NCI-H460 (cell line): ENCODE measurements around the gene CEP41. TPM values are rescaled to one million over a fixed set of nuclear protein-coding genes. Genes with fewer than 3 reads are reported as not detected.
"Not testable (repeated sequence)": the region's sequence is repeated elsewhere in the genome, so short reads cannot be mapped to it uniquely, and the experiment has no call there.

ENCODE experiments used
- DNase-seq: peaks from one replicate; pipeline ENCODE4 v3.0.0-alpha.2; 2016; ENCODE audit warnings: low read depth; ENCODE audit errors: extremely low read depth
- total RNA-seq: library from RNA; depleted of rRNA; stranded (reverse); fragments of >200 nt; shearing (Covaris generic); gene quantifications from 2 replicates; pipeline ENCODE4 v1.2.3, GENCODE V29; 2014

The CEP41 gene
- total RNA-seq, 1 experiment from 2014 or later, result 22.4 TPM

DNA sequence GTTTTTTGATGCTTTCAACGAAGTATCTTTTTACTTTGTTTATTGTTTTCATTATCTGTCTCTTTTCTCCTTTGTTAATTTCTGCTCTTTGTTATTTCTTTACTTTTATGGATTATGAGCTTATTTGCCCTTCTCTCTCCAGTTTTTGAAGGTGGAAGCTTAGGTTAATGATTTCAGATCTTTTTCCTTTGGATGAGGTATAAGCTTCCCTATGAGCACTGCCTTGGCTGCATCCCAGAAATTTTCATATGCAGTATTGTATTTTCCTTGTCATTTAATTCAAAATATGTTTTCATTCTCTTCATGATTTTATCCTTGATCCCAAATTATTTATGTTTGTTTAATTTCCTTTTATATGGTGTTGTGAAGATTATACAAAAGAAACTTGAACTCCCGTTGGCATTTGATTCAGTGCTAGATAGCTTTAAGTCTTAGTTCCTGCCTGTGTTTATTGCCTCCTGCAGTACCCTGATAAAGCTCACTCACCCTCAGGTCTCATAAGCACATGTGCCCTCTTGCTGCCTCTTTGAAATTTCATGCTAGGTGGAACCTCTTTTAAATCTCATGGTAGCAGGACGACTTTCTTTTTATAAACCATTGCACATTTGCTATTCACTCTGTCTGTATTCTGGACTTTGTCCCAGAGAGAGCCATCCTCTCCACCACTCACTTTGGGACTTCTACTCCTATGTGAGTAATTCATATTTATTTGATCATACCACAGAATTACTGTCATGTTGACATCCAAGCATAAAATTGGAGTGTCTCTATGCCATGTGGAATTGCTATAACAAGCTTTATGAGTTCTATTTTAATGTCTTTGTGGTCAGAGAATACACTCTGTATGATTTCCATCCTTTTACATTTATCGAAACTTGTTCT, 23.0 kb upstream of the CEP41 start:
- no peak for DNase-seq

DNA sequence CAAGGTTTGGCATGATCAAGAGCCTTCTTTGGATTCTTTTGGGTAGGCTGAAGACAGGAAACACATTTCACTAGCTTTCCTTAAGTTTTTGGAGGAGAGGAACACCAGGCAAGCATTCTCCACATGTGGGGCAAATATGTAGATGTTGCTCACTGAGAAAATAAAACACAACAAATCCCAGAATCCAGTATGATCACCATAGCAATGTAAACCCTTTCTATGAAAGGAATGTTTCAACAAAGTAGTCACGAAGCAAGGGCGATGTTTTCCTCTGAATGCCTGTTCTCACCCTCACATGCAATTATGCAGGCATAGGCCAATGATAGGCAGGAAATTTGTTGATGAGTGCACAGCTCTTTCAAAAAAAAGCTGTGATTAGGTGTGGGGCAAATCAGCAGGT, 20.5 kb upstream of the CEP41 start:
- no peak for DNase-seq

DNA sequence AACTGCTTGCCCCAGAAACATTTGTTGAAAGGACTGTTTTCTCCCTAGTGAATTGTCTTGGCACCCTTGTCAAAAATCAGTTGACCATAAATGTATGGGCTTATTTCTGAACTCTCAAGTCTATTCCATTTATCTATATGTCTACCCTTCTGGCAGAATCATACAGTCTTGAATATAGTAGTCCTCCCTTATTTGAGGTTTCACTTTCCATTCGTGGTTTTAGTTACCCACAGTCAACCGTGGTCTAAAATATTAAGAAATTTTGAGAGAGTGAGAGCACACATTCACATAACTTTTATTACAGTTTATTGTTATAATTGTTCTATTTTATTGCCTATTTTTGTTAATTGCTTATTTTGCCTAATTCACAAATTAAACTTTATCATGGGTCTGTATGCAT, 17.4 kb upstream of the CEP41 start:
- DNase-seq, result no peak

DNA sequence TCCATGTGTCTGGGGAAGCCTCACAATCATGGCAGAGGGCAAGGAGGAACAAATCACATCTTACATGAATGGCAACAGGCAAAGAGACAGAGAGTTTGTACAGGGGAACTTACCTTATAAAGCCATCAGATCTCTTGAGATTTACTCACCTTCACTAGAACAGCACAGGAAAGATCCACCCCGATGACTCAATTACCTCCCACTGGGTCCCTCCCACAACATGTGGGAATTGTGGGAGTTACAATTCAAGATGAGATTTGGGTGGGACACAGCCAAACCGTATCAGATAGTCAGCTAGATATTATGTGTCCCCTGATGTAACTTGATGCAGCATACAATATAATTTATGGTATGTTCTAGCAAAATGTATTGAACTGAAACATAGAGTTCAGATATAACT, 14.1 kb upstream of the CEP41 start:
- no peak for DNase-seq

DNA sequence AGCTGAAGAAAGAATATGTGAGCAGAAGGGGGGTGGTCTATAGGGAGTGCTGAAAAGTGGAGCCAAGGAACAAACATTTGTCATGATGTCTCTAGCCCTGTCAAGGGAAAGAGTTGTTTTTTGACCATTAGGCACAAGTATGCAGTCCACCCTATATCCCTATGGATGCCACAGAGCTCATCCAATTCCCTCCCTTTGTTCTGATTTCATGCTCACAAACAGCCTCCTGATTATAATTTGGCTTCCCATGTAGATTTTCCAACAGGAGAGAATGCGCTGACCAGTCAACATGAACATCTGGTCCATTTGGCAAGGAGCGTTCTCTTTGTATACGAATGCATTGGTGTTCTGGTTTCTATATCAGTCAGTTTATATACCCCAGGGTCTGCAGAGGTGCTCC, 12.1 kb upstream of the CEP41 start:
- no peak for DNase-seq

DNA sequence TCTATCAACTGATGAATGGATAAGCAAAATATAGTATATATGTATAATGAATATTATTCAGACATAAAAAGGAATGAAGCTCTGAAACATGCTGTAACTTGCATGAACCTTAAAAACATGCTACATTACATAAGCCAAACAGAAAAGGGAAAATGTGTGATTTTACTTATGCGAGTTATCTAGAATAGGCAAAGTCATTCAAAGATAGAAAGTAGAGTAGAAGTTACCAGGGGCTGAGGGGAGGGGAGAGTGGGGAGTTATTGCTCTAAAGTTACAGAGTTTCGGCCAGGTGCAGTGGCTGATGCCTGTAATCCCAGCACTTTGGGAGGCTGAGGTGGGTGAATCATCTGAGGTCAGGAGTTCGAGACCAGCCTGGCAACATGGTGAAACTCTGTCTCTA, 10.5 kb upstream of the CEP41 start:
- not testable (repeated sequence) for DNase-seq

DNA sequence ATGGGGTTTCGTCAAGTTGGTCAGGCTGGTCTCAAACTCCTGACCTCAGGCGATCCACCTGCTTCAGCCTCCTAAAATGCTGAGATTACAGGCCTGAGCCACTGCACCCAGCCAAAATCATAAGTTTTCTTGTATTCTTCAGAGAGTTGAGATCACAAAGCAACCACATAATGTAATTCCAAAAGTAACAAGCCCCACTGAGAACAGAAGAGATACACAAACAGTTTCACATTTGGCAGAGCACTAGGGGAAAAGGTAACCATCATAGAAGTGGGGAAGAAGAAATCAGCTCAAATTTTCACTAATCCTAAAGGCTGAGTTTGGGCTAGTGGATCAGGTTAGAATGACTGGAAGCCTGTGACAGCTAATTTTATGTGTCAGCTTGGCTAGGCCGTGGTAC, 5.4 kb upstream of the CEP41 start:
- no peak for DNase-seq

DNA sequence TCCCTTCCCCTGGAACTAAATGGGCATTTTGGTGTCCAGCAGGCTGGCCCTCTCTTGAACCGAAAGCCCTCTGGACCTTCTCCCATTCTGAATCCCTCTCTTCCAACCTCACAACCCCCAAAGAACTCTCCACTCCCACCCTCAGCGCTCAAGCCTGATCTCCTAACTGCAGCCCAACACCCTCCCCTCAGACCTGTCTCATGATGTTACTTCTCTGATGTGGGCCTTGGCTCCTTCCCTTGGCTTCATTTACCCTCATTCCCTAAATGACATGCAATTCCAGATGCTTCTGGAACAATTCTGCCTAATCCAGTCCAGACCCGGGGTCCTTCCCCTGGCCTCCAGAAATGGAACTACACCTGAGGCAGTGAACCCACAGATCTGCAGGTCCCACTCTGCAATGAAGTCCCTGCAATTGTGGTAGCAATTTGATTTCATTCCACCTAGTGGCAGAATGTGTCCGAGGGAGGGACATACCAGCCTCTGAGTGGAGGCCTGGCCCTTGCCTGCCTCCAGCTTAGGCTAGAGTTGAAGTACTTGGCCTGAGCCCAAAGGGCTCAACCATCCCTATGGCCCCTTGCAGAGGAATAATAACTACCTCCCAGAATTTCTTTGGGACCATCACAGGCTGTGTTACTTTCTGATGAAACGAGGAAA, 4.1 kb upstream of the CEP41 start:
- no peak for DNase-seq

DNA sequence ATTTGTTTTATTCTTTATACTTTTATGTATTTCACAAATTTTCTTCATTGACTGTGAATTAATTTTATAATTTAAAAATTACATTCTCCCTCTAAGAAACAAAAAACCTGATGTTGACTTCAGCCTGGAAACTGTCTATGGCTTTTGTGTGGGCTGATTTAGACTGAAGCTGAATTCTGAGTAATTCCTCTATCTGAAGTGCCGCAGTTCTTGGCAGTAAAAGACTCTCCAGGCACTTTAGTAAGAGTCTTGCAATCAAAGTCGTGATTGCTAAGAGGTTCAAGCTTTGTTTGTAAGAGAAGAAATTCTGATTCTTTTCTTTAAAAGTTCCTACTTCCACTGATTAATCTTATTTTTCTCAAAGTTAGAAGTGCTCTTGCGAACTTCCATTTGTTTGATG, 3.4 kb upstream of the CEP41 start:
- no peak for DNase-seq

DNA sequence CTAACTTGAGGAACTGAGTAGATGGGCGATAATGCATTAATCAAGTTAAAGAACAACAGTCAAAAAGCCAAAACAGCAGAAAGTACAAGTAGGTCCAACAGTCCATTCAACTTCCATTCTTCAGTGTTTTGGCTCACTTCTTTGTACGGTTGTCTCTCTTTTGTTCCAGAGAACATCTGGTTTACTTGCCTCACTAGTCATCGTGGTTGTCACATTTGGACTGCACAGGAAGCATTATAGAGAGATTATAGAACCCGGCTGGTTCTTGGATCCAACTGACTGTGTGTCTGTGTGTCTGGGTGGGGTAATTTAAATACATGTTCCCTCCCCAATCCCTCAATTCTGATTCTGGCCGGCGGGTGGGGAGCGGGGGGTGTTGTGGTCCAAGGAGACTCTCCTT, 1.8 kb upstream of the CEP41 start:
- no peak for DNase-seq

DNA sequence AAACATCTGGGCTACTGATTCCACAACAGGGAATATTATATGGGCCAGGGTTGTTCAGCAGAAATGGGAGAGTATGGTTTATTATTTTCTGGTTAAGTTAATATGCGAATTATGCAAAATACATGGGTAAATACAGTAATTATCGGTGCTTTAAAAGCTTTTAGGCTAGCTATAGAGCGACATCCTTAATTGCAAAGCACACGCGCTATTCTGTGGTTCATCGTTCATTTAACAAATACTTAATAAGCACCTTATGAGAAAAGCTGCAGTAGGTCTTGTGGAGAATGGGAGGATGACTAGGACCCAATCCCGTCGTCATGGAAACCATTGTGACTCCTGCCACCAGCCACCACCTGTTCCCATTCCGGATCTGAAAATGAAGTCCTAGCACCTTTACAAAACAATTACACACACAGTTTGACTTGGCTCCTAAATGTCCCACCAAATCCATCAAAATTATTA, 623 bp upstream of the CEP41 start:
- no peak for DNase-seq

DNA sequence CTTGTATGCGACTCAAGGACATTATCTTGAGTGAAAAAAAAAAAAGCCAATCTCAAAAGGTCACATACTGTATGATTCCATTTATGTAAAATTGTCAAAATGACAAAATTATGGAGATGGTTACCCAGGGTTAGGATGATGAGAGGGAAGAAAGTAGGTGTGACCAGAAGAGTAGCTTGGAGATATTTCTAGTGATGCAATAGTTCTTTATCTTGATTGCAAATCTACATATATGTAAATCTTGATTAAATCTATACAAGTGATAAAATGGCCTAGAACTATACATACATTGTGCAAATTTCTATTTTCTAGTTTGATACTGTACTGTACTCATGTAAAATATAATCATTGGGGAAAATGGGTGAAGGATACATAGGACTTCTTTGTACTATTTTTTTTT, 4.6 kb downstream of the CEP41 start:
- DNase-seq, result no peak

DNA sequence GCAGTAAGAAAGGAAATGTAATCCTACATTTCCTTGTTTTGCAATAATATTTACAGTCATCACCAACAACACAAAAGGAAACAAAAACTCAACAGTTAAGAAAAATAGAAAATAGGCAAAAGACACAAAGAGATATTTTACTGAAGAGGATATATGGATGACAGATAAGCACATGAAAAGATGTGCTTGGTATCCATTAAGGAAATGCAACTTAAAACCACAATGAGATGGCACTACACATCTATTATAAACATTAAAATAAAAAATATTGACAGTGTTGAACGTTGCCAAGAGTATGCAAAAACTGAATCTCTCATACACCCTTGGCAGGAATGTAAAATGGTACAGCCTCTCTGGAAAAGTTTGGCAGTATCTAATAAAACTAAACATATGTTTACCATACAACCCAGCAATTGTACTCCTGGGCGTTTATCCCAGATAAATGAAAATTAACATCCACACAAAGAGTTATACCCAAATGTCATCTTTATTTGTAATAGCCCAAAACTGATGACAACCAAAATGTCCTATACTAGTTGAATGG, 5.4 kb downstream of the CEP41 start:
- DNase-seq, result no peak

DNA sequence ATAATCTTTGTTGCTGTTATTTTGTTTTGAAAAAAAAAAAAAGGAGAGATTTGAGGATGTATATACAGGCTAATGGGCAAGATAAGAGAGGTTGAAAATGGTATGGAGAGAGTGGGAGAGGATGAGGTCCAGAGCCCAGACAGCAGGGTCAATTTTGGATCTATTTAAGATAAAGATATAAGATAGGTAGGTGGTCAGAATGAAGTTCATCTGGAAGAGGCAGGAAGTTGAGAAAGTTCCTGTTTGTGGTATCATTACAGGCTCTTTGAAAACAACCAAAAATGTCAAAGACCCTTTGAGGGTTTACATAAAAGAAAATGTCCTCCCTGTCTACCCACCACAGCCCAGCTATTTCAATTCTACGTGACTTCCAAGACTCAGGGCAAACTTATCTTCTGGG, 7.5 kb downstream of the CEP41 start:
- no peak for DNase-seq

DNA sequence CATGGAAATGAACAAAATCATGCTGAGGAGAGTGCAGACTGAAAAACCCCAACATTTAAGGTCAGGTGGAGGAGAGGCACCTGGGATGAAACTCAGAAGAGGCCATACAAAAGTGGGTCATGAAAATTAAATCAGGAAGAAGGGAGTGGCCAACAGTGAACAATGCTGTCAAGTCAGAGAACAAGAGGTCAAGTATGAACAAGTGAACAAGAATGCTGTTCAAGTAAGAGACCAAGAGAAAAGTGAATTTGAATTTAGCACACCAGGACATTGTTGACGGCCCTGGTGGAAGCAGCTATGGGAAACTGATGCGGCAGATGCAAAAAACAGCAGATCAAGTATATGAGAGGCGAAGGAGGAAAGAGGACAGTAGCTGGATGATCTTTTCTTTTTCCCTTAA, 7.9 kb downstream of the CEP41 start:
- DNase-seq, result no peak

DNA sequence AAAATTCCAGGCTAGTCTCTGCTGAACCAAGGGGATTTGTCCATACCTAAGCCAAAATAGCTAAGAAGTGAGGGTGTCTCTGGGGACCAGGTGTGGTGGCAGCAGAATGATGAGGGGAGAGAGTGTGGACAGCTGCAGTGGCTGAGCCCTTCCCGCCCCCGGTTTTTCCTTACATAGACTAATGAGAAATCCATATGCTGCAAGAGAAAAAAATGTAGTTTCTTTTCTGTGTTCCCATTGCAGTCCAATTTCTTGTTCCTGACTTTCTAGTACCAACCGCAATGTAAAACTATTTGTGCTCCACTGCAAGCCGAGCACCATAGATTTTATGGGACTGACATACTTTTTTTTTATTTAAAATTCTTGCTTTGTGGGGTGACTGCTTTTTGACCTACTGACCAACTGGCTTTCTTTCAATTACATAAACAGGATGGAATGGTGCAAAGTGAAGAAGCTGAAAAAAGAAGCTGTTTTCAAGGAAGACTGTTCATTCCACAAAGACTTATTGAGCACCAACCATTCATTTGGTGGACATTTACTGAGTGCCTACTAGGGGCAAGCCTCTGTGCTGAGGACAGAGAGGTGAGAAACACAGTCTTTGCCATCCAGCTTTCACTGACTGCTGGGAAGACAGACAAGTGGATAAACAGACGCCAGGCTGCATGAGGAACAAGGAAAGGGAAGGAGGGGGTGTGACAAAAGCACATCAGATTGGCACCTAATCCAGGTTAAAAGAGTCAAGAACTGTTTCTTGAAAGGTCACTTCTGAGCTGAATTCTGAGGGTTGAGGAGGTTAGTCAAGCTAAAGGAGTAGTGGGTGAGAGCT, 9.8 kb downstream of the CEP41 start:
- DNase-seq, result no peak

DNA sequence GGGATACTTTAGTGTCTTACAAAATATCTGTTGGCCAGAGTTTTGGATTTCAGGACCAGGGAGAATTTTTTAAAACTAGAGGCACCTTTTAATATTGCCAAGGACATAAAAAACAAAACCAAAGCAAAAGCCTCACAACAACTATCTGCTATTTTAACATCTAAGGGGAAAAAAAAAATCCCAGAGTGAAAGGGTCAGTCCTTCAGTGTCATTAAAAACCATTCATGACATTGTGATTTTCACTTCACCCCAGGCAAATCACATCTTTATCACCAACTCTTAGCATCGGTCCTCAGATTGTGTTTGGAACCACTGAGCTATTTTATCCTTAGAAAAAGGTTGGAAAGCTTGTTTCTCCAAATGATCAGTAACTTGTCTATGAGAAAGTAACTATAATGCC, 10.7 kb downstream of the CEP41 start:
- no peak for DNase-seq

DNA sequence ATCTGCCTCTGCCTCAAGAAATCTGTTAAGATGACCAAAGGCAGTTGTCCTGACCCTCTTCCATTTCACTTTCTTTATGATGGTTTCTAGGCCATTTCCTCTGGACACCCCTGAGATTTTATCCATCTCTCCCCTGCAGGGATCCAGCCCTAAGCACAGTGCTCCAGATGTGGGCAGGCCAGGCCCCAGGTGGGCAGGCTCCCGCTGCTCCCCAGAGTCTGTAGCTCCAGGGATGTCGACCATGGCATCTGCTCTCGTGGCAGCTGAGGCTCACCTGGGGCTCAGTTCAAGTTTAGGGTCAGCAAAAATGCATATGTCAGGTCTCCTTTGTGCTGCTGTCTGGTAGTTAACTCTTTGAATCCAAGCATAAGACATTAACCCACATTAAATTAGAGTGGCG, 11.8 kb downstream of the CEP41 start:
- no peak for DNase-seq

DNA sequence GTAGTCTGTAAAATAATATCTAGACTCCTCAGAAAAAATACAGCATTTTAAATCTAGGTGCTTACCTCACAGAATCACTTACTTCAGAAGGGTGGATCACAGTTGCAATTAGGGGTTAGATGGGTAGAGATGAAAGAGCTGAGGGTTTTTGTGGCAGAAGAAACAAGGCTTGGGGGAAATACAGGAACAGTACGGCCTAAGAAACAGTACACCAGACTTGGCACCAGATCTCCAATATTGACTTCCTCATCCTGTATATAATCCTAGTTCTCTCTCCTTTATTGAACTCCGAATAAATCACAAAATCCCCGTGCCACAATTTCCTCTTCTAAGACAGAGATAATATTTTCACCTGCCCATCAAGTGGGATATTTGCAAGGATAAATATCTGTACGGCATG, 14.3 kb downstream of the CEP41 start:
- no peak for DNase-seq

DNA sequence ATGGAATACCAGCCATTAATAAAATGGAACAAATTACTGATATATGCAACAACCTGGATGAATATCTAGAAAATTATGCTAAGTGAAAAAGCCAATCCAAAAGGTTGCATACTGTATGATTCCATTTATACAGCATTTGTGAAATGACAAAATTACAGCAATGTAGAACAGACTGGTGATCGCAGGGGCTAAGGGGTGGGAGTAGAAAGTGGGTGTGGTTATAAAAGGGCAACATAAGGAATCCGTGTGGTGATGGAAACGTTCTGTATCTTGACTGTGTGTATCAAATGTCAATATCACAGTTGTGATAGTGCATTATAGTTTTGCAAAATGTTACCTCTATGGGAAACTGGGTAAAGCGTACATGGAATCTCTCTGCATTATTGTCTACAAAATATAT, 15.0 kb downstream of the CEP41 start:
- DNase-seq, result no peak

DNA sequence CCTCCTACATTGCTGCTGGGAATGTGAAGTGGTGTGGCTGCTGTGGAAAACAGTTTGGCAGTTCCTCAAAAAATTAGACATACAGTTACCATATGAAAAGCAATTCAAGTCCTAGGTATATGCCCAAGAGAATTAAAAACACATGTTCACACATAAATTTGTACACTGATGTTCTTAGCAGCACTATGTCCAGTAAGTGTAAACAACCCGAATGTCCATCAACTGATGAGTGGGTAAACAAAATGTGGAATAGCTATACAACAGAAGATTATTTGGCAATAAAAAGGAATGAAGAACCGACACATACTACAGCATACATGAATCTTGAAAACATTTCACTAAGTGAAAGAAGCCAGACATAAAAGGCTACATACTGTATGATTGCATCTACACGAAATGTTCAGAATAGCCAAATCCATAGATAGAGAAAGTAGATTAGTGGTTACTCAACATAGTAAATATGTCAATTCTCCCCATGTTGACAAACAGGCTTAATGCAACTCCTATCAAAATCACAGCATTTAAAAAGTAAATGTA, 17.2 kb downstream of the CEP41 start:
- DNase-seq, result no peak
